DMS 273 treated with DMSO at 0.1 percent for 48 hours (cell line): ENCODE measurements around the gene CLBA1.
A peak's percentile ranks its signal among the peaks of the same experiment; 100 is the strongest.
"Not testable (repeated sequence)": the region's sequence is repeated elsewhere in the genome, so short reads cannot be mapped to it uniquely, and the experiment has no call there.

Source experiments
- DNase-seq: peaks from one replicate; lab custom pipeline; 2025; lab: John Stamatoyannopoulos, UW

Gene CLBA1

GRCh38 chr14:104985675-104986486, at the start of gene CLBA1:
TSS of gene CLBA1 (plus strand) at chr14:104985788. CDS start at chr14:104986432, 644 bp downstream.
- peak; percentile 57 for DNase-seq

DNA sequence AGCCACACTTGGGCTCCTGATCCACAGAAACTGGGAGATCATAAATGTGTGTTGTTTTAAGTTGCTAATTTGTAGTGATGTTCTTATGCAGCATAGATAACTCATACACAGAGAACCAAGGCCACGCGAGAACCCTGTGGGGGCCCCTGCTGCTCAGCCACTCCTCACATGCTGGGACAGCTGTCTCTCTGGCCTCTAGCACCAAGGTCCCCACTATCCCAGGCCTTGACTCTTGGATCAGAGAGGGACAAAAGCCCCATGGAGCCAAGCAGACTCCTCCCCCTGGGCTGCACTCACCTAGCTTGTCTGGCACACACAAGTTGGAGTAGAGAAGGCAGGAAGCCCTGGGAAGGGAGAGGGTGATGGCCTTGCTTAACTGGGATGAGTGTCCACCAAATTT, 49.6 kb upstream of the CLBA1 start:
- DNase-seq: no peak

- no peak for DNase-seq
These were observed 49.0 kb upstream of the CLBA1 start for GRCh38 chr14:104936361-104937155.

DNA sequence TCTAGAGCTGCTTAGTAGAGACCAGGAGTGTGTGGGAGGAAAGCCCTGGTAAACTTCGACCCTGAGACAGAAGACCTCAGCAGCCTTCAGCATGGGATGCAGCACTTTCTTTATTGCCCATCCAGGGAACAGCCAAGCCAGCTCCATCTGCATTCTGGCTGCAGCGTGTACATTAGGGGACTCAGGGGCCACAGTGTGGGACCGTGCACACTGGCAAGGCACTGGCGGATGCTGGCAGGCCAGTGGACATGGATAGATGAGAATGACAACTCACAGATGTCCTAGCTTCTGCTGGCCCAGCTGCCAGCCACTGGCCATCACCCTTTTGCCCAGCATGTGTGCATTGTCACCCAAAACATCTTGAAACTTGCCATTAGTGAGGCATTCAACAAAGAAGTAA, 48.4 kb upstream of the CLBA1 start:
- no peak for DNase-seq

GRCh38 chr14:104937694-104938365, 47.8 kb upstream of the CLBA1 start:
- DNase-seq: no peak

DNA sequence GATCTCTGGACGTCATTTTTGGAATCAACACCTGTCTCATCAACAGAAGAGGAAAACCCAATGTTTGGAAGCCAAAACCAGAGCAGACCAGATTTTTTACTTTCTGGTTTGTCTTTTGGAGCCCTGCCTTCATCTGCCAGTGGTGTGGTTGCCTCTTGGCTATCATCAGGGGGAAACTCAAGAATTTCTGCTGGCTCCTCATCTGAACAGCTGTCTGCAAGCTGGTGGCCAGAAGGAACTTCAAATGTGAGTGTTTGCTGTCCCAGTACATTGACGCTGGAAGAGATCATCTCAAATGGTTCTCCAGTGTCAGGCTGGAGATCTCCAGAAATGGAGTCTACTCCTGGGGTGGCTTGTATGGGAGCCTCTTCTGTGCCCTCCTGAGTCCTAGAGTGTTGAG, 47.2 kb upstream of the CLBA1 start:
- DNase-seq: no peak

- DNase-seq: no peak
These were observed 46.6 kb upstream of the CLBA1 start for GRCh38 chr14:104938960-104939359.

- no peak for DNase-seq
These were observed 45.8 kb upstream of the CLBA1 start for GRCh38 chr14:104939666-104940410.

DNA sequence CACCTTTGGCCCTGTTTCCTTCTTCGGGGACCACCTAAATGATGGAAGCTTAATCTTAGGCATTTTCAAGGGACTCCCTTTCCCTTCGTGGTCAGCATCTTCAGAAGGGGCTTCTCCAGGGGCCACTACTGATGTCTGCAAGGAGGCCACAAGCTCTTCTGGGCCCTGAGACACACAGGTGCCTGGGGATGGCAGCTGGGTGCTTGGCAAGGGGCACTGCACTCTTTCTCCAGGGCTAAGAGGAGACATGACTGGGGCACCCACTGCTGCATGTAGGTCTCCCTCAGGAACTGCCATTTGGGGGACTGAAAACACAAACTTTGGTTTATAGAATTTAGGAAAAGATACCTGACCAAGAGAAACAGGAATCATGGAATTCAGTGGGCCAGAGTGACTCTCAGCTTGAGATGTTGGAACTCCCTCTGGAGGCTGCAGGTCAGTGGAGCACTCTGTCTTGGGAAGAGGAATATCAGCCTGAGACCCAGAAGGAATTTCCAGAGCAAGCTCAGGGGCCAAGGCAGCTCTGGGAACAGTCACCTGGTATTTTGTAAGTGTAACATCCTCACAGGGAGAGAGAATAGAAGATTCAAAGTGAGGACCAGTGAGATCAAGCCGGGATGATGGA, 45.0 kb upstream of the CLBA1 start:
- DNase-seq: no peak

DNA sequence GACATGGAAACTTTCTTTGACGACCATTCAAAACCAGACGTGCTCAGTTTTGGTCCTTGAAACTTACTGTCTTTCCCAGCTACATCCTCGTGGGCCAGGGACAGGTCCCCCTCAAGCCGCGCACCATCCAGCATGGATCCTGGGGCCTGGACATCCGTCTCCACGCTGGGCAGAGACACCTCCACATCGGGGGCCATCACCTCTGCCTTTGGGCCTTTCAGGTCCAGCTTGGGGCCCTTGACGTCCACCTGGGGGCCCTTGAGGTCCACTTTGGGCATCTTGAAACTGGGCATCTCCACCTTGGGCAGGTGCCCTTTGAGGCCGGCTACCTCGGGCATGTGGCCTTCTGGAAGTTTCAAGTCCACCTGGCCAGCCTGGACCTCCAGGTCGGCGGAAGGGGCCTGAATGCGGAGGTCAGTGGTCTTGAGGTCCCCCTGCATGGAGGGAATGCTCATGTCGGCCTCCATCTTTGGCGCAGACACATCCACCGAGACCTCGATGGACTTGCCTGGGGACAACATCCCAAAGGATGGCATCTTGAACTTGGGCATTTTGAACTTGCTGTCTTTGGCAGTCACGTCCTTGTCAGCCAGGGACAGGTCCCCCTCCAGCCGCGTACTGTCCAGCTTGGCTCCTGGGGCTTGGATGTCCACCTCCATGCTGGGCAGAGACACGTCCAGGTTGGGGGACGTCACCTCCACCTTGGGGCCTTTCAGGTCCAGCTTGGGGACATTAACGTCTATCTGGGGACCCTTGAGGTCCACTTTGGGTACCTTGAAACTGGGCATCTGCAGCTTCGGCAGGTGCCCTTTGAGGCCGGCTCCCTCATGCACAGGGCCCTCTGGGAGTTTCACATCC, 43.9 kb upstream of the CLBA1 start:
- no peak for DNase-seq

- DNase-seq: no peak
These were observed 43.0 kb upstream of the CLBA1 start for GRCh38 chr14:104942586-104942985.

DNA sequence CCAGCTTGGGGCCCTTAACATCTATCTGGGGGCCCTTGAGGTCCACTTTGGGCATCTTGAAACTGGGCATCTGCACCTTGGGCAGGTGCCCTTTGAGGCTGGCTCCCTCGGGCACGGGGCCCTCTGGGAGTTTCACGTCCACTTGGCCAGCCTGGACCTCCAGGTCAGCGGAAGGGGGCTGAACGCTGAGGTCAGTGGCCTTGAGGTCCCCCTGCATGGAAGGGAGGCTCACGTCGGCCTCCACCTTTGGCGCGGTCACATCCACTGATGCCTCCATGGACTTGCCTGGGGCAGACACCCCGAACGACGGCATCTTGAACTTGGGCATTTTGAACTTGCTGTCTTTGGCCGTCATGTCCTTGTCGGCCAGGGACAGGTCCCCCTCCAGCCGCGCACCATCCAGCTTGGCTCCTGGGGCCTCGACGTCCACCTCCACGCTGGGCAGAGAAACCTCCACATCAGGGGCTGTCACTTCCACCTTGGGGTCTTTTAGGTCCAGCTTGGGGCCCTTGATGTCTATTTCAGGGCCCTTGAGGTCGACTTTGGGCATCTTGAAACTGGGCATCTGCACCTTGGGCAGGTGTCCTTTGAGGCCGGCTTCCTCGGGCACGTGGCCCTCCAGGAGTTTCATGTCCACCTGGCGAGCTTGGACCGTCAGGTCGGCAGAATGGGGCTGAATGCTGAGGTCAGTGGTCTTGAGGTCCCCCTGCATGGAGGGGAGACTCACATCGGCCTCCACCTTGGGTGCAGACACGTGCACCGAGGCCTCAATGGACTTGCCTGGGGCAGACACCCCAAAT, 42.2 kb upstream of the CLBA1 start:
- DNase-seq: not testable (repeated sequence)

DNA sequence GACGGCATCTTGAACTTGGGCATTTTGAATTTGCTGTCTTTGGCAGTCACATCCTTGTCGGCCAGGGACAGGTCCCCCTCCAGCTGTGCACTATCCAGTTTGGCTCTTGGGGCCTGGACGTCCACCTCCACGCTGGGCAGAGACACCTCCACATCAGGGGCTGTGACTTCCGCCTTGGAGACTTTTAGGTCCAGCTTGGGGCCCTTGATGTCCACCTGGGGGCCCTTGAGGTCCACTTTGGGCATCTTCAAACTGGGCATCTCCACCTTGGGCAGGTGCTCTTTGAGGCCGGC, 41.6 kb upstream of the CLBA1 start:
- DNase-seq: not testable (repeated sequence)

- DNase-seq: not testable (repeated sequence)
These were observed 41.0 kb upstream of the CLBA1 start for GRCh38 chr14:104944436-104945205.

GRCh38 chr14:104945266-104945665, 40.3 kb upstream of the CLBA1 start:
- not testable (repeated sequence) for DNase-seq

DNA sequence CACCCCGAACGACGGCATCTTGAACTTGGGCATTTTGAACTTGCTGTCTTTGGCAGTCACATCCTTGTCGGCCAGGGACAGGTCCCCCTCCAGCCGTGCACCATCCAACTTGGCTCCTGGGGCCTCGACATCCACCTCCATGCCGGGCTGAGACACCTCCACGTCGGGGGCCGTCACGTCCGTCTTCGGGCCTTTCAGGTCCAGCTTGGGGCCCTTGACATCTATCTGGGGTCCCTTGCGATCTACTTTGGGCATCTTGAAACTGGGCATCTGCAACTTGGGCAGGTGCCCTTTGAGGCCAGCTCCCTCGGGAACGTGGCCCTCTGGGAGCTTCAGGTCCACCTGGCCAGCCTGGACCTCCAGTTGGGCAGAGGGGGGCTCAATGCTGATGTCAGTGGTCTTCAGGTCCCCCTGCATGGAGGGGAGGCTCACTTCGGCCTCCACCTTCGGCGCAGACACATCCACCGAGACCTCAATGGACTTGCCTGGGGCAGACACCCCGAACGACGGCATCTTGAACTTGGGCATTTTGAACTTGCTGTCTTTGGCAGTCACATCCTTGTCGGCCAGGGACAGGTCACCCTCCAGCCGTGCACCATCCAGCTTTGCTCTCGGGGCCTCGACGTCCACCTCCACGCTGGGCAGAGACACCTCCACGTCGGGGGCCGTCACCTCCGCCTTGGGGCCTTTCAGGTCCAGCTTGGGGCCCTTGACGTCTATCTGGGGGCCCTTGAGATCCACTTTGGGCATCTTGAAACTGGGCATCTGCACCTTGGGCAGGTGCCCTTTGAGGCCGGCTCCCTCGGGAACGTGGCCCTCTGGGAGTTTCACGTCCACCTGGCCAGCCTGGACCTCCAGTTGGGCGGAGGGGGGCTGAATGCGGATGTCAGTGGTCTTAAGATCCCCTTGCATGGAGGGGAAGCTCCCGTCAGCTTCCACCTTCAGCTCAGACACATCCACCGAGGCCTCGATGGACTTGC, 39.3 kb upstream of the CLBA1 start:
- not testable (repeated sequence) for DNase-seq

DNA sequence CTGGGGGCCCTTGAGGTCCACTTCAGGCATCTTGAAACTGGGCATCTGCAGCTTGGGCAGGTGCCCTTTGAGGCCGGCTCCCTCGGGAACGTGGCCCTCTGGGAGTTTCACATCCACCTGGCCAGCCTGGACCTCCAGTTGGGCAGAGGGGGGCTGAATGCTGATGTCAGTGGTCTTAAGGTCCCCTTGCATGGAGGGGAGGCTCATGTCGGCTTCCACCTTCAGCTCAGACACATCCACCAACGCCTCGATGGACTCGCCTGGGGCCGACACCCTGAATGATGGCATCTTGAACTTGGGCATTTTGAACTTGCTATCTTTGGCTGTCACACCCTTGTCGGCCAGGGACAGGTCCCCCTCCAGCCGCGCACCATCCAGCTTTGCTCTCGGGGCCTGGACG, 38.4 kb upstream of the CLBA1 start:
- not testable (repeated sequence) for DNase-seq
